Stimulated activated naive CD8-positive, alpha-beta T cell treated with anti-CD3 and anti-CD28 coated beads, Interleukin-15, amount 100 ng/mL, for 72 hours (primary cell): ENCODE results near the gene SPATA9.

Source experiments
- ATAC-seq: fragments of 150-1000 bp; cut with Tn5 transposase; 2 replicates; pipeline ENCODE4 v1.10.0; 2021; ENCODE audit warnings: mild to moderate bottlenecking, moderate library complexity
- DNase-seq, 2 donors: peaks; one replicate each; pipeline ENCODE4 v3.0.0; 2021 to 2022
- H3K27ac Mint-ChIP-seq, 2 donors: one replicate each; pipeline ENCODE4 v1.8.0; 2022; ENCODE audit warnings: mild to moderate bottlenecking in 2 of 2, mixed read lengths in 2 of 2, moderate library complexity in 2 of 2
- H3K27me3 Mint-ChIP-seq: one replicate; pipeline ENCODE4 v1.8.0; 2022; ENCODE audit warnings: mixed read lengths
- H3K4me1 Mint-ChIP-seq: one replicate; pipeline ENCODE4 v1.8.0; 2022; ENCODE audit warnings: mild to moderate bottlenecking, mixed read lengths
- H3K4me3 Mint-ChIP-seq, 2 donors: one replicate each; pipeline ENCODE4 v1.8.0; 2022; ENCODE audit warnings: mild to moderate bottlenecking in 2 of 2, mixed read lengths in 2 of 2, moderate library complexity in 1 of 2
- H3K9me3 Mint-ChIP-seq, 2 donors: one replicate each; pipeline ENCODE4 v1.8.0; 2022; ENCODE audit warnings: mixed read lengths in 2 of 2

Gene SPATA9

DNA sequence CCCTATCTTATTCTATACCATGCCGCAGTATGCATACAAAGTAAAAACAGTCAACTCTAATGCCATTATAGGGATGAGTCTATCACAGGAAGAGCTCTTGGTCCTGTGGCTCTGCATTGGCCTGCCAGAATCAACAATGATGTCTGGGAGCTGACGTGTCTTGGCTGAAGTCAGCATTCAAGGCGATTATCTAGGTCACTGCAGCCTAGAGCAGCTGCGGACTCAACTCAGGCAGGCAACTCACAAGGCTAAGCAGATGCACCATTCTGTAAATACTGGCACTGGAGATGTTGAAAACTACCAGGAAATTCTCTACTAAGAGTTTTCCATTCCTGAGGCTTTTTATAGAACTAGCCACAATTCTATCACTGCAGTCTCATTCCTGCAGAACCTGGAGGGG, 13.3 kb downstream of the SPATA9 start:
- Mint-ChIP-seq H3K9me3 (no peaks in the 10 kb centered on the region), H3K4me1 (no peaks in the 10 kb centered on the region), H3K4me3 (no peak overlapping the region), H3K27me3 (peaks cover 19% of the 10 kb centered on the region), H3K27ac (peak overlapping the region in 1 of 2 donors; percentile 27)
- no peak for ATAC-seq
- no peak for DNase-seq

DNA sequence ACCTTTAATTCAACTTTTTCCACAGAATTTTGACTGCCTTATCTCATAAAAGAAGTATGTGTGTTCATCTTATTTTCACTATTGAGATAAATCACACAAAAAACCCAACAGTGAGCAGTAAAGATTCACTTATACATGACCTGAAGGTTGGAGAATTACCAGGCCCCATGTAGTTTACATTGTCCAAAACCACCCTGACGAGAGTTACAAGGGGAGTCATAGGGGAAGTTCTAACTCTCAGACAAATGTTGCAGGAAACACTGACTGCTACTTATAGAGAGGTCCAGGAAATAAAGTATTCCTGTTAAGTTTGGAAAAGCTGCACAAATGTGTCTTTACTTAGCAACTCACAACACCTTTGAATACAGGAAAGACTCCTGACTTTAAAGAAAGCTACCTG, 14.1 kb downstream of the SPATA9 start:
- Mint-ChIP-seq H3K27ac (no peak overlapping the region), H3K9me3 (no peaks in the 10 kb centered on the region), H3K4me3 (no peak overlapping the region), H3K4me1 (no peaks in the 10 kb centered on the region), H3K27me3 (peaks cover 19% of the 10 kb centered on the region)
- DNase-seq (no peak), ATAC-seq (no peak)

DNA sequence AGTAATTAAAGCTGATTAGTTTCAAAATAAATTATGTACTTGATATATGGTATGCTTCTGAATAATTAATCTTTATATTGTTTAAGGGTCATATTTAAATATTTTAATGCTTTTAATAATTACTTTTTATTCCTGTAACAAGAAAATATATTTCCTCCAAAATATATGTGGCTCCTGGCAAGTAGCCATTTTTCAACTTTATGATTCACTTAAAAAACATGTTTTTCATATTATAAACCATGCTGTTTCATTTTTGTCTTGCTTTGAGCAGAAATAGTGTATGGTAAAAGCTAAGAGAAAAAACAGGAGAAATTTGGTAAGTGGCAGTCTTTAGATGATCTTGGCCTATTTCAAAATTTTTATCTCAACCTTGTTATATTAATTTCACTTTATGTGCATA, 14.6 kb downstream of the SPATA9 start:
- ATAC-seq (no peak), DNase-seq (no peak)
- Mint-ChIP-seq H3K27ac (no peak overlapping the region), H3K27me3 (peaks cover 17% of the 10 kb centered on the region), H3K4me3 (no peak overlapping the region), H3K4me1 (no peaks in the 10 kb centered on the region), H3K9me3 (no peaks in the 10 kb centered on the region)

DNA sequence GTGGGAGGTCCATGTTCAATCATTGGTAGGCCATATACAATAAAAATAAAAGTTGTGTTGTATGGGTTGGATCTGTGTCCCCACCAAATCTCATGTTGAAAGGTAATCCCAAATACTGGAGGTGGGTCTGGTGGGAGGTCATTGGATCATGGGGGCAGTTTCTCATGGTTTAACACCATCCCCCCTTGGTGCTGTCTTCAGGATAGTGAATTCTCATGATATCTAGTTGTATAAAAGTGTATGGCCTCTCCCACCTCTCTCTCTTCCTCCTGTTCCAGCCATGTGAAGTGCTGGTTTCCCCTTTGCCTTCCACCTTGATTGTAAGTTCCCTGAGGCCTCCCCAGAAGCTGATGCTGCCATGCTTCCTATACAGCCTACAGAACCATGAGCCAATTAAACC, 15.1 kb downstream of the SPATA9 start:
- Mint-ChIP-seq H3K4me1 (no peaks in the 10 kb centered on the region), H3K9me3 (no peaks in the 10 kb centered on the region), H3K27me3 (peaks cover 11% of the 10 kb centered on the region), H3K4me3 (no peak overlapping the region), H3K27ac (peak overlapping the region in 1 of 2 donors; percentile 5)
- DNase-seq, result no peak
- ATAC-seq, result no peak

DNA sequence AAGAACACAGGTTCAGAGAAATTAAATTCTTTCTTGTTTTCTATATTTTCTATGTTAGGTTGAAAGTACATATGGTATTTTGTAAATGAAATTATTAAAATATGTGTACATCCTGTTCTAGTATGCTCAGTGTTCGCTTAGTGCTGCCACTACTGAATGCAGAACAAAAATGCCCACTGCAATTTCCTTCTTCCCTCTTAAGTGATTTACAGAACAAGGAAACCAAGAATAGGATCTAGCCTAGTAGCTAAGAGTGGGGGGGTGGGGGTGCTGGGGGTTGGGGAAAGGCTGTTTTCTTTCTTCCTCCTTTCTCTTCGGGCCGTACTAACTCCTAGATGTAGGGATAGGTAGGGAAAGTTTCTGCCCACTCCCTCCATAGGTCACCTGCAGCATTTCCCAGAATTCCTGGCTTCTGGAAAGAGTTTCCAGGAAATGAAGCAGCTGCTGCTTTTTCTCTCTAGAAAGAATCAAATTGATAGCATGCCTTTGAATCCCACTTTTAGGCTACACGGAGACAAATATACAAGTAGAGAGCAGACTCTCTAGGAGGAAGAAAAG, 15.7 kb downstream of the SPATA9 start:
- Mint-ChIP-seq H3K27me3 (peaks cover 10% of the 10 kb centered on the region), H3K4me1 (no peaks in the 10 kb centered on the region), H3K9me3 (no peaks in the 10 kb centered on the region), H3K27ac (no peak overlapping the region), H3K4me3 (no peak overlapping the region)
- ATAC-seq (no peak), DNase-seq (no peak)

DNA sequence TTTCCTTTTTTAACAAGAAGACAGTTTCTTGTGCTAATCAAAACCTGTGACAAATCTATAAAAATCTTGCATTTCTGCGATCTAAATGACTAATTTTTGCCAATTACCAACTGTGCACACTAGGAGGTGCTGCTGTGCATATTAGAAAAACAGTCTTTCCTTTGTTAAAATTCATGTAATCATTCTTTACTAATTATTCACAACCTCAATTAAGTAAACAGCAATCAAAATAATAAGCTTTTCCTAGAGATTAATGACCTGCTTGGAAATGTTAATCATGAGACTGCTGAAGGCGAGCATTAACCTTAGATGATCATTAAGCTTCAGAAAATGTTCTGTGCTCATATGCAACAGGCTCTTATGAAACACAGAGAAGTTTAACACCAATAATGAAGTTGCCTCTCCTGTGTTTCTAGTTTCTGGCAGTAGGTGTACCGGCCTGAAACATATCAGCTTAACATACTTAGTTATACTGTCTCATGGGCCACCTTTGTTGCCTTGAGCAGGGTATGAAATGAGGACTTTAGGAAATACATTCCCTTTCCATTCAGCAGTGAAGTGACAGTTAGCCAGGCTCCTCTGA, 18.5 kb downstream of the SPATA9 start:
- ATAC-seq (no peak), DNase-seq (no peak)
- H3K4me3 Mint-ChIP-seq, result no peak overlapping the region
- H3K27me3 Mint-ChIP-seq, result no peaks in the 10 kb centered on the region
- H3K4me1 Mint-ChIP-seq, result no peaks in the 10 kb centered on the region
- no peak overlapping the region for H3K27ac Mint-ChIP-seq
- H3K9me3 Mint-ChIP-seq, result no peaks in the 10 kb centered on the region

DNA sequence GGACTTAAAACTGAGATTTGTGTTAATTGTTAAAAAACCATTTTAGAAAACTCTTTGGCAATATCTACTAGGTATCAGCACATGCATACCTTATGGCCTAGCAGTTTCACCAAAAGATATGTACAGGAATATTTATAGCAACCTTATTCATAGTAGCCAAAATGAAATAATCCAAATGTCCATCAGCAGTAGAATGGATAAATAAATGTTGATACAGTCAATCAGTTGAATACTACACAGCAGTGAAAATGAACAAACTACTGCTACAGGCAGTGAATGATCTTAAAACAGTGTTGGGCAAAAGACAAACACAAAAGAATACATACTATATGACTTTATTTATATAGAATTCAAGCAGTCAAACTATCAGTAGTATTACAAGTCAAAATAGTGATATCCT, 19.8 kb downstream of the SPATA9 start:
- no peaks in the 10 kb centered on the region for H3K4me1 Mint-ChIP-seq
- ATAC-seq, result no peak
- no peak overlapping the region for H3K27ac Mint-ChIP-seq
- H3K4me3 Mint-ChIP-seq, result no peak overlapping the region
- no peaks in the 10 kb centered on the region for H3K9me3 Mint-ChIP-seq
- H3K27me3 Mint-ChIP-seq, result no peaks in the 10 kb centered on the region
- DNase-seq, result no peak

DNA sequence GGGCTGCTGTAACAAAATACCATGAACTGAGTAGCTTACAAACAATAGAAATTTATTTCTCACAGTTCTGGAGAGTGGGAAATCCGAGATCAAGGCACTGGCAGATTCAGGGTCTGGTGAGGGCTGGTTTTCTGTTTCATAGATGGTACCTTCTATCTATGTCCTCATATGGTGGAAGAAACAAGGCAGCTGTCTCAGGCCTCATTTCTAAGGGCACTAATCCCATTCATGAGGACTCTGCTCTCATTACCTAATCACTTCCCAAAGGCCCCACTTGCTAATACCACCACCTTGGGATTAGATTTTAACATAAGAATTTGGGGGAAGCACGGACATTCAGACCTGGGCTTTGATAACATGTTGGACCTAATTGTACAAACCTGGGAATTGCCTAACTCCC, 22.7 kb downstream of the SPATA9 start:
- Mint-ChIP-seq H3K27ac (no peak overlapping the region), H3K9me3 (no peaks in the 10 kb centered on the region), H3K27me3 (no peaks in the 10 kb centered on the region), H3K4me3 (no peak overlapping the region), H3K4me1 (no peaks in the 10 kb centered on the region)
- DNase-seq (no peak), ATAC-seq (no peak)

DNA sequence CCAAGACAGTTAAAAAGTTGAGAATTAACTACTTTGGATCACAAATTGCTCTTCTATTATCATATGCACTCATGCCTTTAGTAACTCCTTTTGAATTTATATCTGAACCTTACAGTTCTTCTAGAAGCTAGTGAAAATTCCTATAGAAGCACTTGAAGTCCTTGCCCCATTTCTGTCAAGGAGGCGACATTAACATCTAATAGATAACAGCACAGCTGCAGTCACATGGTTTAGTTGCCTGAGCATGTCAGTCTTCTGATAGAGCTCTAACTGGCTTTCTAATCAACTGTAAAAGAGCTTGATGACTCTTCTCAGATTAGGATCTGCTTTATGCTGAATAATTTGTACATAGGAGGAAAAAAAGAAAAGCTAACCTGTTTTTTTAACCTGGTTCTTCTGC, 27.2 kb downstream of the SPATA9 start:
- no peaks in the 10 kb centered on the region for H3K27me3 Mint-ChIP-seq
- H3K27ac Mint-ChIP-seq, result no peak overlapping the region
- DNase-seq, result no peak
- no peak for ATAC-seq
- no peaks in the 10 kb centered on the region for H3K9me3 Mint-ChIP-seq
- H3K4me1 Mint-ChIP-seq, result no peaks in the 10 kb centered on the region
- H3K4me3 Mint-ChIP-seq, result no peak overlapping the region

DNA sequence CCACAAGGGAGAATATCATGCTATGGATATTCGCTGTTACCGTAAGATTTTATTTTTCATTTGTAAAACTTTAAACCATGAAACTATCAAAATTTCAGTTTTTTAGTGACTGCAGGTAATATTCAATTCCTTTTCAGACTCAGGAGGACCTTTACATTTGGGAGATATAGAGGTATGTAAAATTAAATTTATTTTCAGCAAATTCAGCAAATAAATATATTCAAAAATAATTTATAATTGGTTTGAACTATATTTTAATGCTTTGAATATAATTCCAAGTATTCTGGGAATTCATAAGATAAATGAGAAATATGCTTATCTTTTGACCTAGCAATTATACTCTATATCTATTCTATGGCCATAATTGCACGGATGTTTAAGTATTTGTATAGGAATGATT, 28.6 kb downstream of the SPATA9 start:
- Mint-ChIP-seq H3K4me1 (peaks cover 4% of the 10 kb centered on the region), H3K9me3 (no peaks in the 10 kb centered on the region), H3K4me3 (no peak overlapping the region), H3K27me3 (no peaks in the 10 kb centered on the region), H3K27ac (no peak overlapping the region)
- ATAC-seq (no peak), DNase-seq (no peak)

DNA sequence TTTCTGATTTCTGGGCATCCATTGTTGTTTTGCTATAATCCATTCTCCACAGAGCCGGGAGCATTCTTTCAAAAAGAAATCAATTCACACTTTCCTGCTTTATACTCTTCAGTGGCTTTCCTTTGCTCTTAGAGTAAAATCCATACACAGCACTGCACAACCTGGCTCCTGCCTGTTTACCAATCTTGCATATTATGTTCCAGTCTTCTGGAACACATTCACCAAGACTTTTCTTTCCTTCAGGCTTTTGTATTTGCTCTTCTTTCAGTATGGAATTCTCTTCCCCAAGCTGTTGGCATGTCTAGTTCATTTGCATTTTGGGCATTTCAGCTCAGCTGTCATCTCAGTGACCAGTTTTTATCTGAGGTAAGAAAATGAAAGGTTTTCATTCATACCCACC, 29.9 kb downstream of the SPATA9 start:
- no peak for DNase-seq
- Mint-ChIP-seq H3K9me3 (no peaks in the 10 kb centered on the region), H3K27me3 (no peaks in the 10 kb centered on the region), H3K4me3 (no peak overlapping the region), H3K27ac (no peak overlapping the region), H3K4me1 (peaks cover 5% of the 10 kb centered on the region)
- no peak for ATAC-seq

DNA sequence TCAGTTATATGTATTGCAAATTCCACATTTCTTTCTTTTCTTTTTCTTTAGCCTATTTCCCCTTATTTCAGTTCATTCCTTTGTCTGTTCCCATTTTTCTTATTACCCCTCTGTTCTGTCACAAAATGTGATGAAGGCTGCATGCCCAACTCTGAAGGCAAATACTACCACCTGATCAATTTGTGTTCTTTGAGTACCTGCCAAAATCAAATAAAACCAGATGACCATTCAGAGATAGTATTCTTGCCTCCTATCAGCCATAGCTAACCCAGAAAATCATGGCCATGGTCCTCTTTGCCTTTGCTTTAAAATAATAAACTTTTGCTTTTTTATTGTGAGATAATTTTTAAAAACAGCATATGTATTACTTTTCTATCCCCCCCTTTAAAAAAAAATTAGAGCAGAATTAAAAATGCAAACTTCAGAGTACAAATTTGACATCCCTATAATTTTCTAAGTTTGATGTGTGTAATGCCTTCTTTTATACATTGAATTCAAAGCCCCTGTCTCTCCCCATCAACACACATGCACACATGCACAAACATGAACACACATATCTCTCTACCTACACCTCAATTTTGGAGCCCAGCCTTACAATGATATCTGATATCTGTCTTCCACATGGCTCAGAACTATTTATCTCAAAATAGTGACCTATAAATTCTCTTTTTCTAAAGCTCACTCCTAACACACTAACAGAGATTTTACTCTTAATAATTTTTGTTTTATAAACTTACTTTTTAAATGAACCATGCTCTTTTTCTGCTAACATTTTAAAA, 32.8 kb downstream of the SPATA9 start:
- DNase-seq, result no peak
- Mint-ChIP-seq H3K27ac (no peak overlapping the region), H3K4me3 (no peak overlapping the region), H3K9me3 (no peaks in the 10 kb centered on the region), H3K27me3 (no peaks in the 10 kb centered on the region), H3K4me1 (peaks cover 20% of the 10 kb centered on the region)
- no peak for ATAC-seq

DNA sequence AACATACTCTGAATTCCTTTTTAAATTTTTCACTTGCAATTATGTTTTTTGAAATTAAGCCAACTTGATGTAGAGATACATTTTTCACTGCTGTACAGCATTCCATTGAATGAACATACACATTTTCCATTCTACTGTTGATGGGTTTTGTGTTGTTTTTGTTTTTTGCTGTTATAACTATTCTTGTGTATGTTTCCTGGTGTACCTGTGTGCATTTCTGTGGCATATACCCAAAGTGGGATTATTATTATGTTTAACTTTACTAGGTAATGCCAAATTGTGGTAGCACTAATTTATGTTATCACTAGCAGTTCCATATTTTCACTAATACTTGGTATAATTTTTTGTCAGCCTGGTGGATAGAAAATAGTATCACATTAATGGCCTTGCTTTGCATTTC, 33.5 kb downstream of the SPATA9 start:
- DNase-seq (no peak), ATAC-seq (no peak)
- H3K4me1 Mint-ChIP-seq, result peaks cover 26% of the 10 kb centered on the region
- no peaks in the 10 kb centered on the region for H3K27me3 Mint-ChIP-seq
- no peaks in the 10 kb centered on the region for H3K9me3 Mint-ChIP-seq
- no peak overlapping the region for H3K4me3 Mint-ChIP-seq
- no peak overlapping the region for H3K27ac Mint-ChIP-seq

DNA sequence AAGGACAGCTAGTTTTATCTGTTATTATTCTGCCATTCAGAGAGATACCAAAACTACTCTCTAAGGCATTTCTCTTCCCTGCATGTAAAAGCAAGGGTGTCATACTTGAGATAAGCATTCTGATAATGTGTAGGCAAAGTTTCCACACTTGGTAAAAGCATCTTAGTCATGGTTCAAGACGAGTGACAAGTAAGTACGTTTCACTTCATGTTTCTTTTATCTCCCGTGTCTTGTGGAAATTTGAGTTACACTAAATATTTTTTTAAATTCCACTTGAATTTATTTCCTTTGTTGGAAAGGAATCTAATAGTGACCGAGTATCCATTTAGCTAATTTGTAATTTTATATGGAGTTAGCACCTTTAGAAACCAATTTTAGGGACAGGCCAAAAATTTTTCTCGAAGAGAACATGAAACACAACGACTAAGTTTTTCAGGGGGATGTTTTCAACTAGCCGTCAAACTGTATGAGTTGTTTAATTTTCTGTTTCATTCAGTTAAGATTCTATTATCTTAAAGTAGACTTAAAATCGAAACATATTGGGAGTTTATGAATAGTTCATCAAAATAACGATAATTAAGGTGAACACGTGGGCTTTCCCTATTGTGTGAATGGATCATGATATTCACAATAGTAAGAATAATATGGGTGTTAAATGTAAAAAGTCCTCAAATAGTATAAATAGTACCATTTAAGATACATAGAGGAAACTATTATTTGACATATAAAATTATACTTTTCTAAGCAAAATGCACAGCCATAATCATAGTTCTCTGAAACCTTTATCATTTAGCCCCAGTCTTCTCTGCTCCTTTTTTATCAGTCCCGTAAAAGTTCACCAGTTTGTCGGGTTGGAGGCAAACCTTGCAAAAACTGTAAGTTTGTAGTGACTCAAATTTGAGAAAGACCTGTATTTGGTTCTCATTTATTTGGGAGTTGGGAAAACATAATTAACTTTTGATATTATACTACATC, 34.6 kb downstream of the SPATA9 start:
- peak overlapping the region in 1 of 2 donors; percentile 9 for H3K27ac Mint-ChIP-seq
- no peak for ATAC-seq

DNA sequence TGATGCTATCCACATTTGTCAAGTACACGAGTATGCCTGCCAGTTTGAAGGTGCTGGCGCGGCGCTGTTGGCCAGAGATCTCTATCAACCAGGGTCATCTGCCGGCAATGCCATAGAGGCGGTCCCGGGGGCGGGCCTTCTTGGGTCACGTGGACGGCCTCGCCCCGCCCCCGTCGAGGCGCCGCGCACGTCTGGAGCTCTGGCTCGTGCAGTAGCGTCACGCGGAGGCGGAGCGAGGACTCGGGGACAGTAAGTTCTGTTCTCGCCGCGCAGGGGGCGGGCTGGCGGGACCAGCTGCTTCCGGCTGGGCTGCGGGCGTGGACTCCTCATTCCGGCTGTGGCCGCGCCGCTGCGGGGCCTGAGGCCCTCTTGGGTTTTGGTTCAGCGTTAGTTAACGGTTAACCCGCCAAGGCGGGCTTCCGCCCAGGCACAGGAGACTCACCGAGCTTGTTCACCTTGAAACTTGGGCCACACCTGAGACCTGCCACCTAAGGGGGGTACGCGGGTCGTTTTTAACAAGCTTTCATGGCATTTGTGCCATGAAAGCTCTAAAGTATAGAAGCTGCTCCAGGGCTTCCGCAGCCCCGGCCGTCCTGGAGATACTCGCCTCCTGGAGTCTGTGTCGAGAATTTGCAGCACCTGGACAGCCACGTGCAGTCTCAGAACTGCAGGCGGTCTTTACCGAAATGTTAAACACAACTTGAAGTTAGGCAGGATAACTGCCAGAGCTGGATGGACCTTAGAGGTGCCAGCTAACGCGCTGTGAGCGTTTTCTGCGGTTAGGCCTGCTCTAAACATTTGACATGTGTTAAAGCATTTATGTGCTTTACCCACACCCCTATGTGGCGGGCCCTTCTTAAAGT, 36.0 kb downstream of the SPATA9 start, which contains the start of gene RFESD:
Gene RFESD (plus strand): TSS at position 209 of the 863 bp plus-strand sequence. CDS start 5,495 bp downstream, outside the sequence.
- Mint-ChIP-seq H3K9me3 (no peaks in the 10 kb centered on the region), H3K4me3 (peak within 1 kb of the TSS; percentile 85 to 88), H3K4me1 (peaks cover 32% of the 10 kb centered on the region), H3K27me3 (no peaks in the 10 kb centered on the region), H3K27ac (peak within 1 kb of the TSS; percentile 90 to 95)
- DNase-seq (peak; percentile 94 to 98), ATAC-seq (peak; percentile 97)

More for the DNA sequence above, 34.6 kb downstream of the SPATA9 start:
- H3K27me3 Mint-ChIP-seq, result no peaks in the 10 kb centered on the region
- H3K9me3 Mint-ChIP-seq, result no peaks in the 10 kb centered on the region
- H3K4me3 Mint-ChIP-seq, result peak overlapping the region; percentile 53 to 64
- no peak for DNase-seq
- peaks cover 32% of the 10 kb centered on the region for H3K4me1 Mint-ChIP-seq
